Muscle of back (tissue), 10 donors: ENCODE results near the gene CALCOCO2. TPM values are rescaled to one million over a fixed set of nuclear protein-coding genes. Genes with fewer than 3 reads are reported as not detected.

Experiments
- polyA plus RNA-seq, 10 donors: library from polyadenylated mRNA; unstranded; fragments of 120-200 nt; gene quantifications; one replicate each; pipeline ENCODE4 v1.2.1, GENCODE V29; 2013; ENCODE audit not compliant: insufficient read length in 10 of 10

The CALCOCO2 gene
- polyA plus RNA-seq, 10 donors, result 41.0 to 57.4 (median 50.7) TPM

Other genes with a start within 250 kb of the CALCOCO2 start
- 10 to 100 TPM; 10.4 to 39.0 (median 24.4) TPM for gene HOXB3, start 240.8 kb upstream of the CALCOCO2 start, polyA plus RNA-seq
- 1 to 10 TPM in 8 of 10 donors, under 1 TPM in 2; 0.60 to 7.2 (median 3.0) TPM for gene HOXB5, start 237.3 kb upstream of the CALCOCO2 start, polyA plus RNA-seq
- gene HOXB6, start 226.0 kb upstream of the CALCOCO2 start, polyA plus RNA-seq, result 1 to 10 TPM; 1.6 to 7.2 (median 2.8) TPM
- gene HOXB7, start 220.0 kb upstream of the CALCOCO2 start, polyA plus RNA-seq, result 10 to 100 TPM in 1 of 10 donors, 1 to 10 TPM in 9; 3.9 to 10.1 (median 6.8) TPM
- gene HOXB8, start 215.7 kb upstream of the CALCOCO2 start, polyA plus RNA-seq, result 1 to 10 TPM in 3 of 10 donors, under 1 TPM in 7; 0.29 to 2.9 (median 0.70) TPM
- gene HOXB9, start 204.7 kb upstream of the CALCOCO2 start, polyA plus RNA-seq, result 1 to 10 TPM in 1 of 10 donors, under 1 TPM in 9; 0.09 to 1.3 (median 0.43) TPM
- not detected for gene PRAC1, start 108.5 kb upstream of the CALCOCO2 start, polyA plus RNA-seq
- not detected for gene PRAC2, start 107.8 kb upstream of the CALCOCO2 start, polyA plus RNA-seq
- under 1 TPM in 1 of 10 donors, not detected in 9; 0.04 TPM for gene HOXB13, start 102.3 kb upstream of the CALCOCO2 start, polyA plus RNA-seq
- gene TTLL6, start 13.8 kb upstream of the CALCOCO2 start, polyA plus RNA-seq, result under 1 TPM in 1 of 10 donors, not detected in 9; 0.22 TPM
- gene ATP5MC1, start 61.8 kb downstream of the CALCOCO2 start, polyA plus RNA-seq, result 100 to 1,000 TPM; 110 to 146 (median 128) TPM
- gene UBE2Z, start 77.4 kb downstream of the CALCOCO2 start, polyA plus RNA-seq, result 10 to 100 TPM; 55.4 to 68.9 (median 59.9) TPM
- gene SNF8, start 113.8 kb downstream of the CALCOCO2 start, polyA plus RNA-seq, result 10 to 100 TPM; 59.5 to 78.6 (median 65.4) TPM
- gene GIP, start 137.6 kb downstream of the CALCOCO2 start, polyA plus RNA-seq, result under 1 TPM in 1 of 10 donors, not detected in 9; 0.35 TPM
- gene IGF2BP1, start 166.3 kb downstream of the CALCOCO2 start, polyA plus RNA-seq, result 10 to 100 TPM in 8 of 10 donors, 1 to 10 TPM in 2; 5.2 to 17.7 (median 12.3) TPM